GM21737 (cell line): ENCODE measurements around the gene SH3YL1.

Source experiments
- ATAC-seq: cut with Tn5 transposase; IDR thresholded peaks from one replicate; pipeline ENCODE4 v1.9.1; 2021; ENCODE audit warnings: mild to moderate bottlenecking, moderate library complexity; ENCODE audit not compliant: unreplicated experiment

Gene SH3YL1

GRCh38 chr2:282371-283263, 18.8 kb upstream of the SH3YL1 start:
- no peak for ATAC-seq

- ATAC-seq, result no peak
These were observed 17.5 kb upstream of the SH3YL1 start for GRCh38 chr2:281381-281780.

- no peak for ATAC-seq
These were observed 16.8 kb upstream of the SH3YL1 start for GRCh38 chr2:280650-281110.

- no peak for ATAC-seq
These were observed 16.3 kb upstream of the SH3YL1 start for GRCh38 chr2:279956-280649.

GRCh38 chr2:279366-279765, 15.5 kb upstream of the SH3YL1 start:
- no peak for ATAC-seq

GRCh38 chr2:278927-279320, 15.1 kb upstream of the SH3YL1 start:
- ATAC-seq, result no peak

GRCh38 chr2:278312-278926, 14.6 kb upstream of the SH3YL1 start:
- ATAC-seq, result no peak

GRCh38 chr2:275466-275865, 11.6 kb upstream of the SH3YL1 start:
- peak; percentile 91 for ATAC-seq

GRCh38 chr2:274503-274902, 10.7 kb upstream of the SH3YL1 start:
- ATAC-seq, result no peak

GRCh38 chr2:273333-273732, 9.5 kb upstream of the SH3YL1 start:
- ATAC-seq, result no peak

GRCh38 chr2:271917-272316, 8.1 kb upstream of the SH3YL1 start:
- no peak for ATAC-seq

GRCh38 chr2:270861-271260, 7.0 kb upstream of the SH3YL1 start:
- ATAC-seq, result no peak

- no peak for ATAC-seq
These were observed 5.7 kb upstream of the SH3YL1 start for GRCh38 chr2:269356-270030.

- no peak for ATAC-seq
These were observed 4.5 kb upstream of the SH3YL1 start for GRCh38 chr2:268323-268722.

GRCh38 chr2:264493-265468, 949 bp upstream of the SH3YL1 start, which contains the start of gene ACP1:
TSS of gene ACP1 (plus strand) at chr2:264947. CDS start at chr2:264965, 18 bp downstream.
- peak; percentile 90 for ATAC-seq

GRCh38 chr2:263022-263738, 652 bp downstream of the SH3YL1 start:
- ATAC-seq, result no peak

GRCh38 chr2:262117-262516, 1.7 kb downstream of the SH3YL1 start:
- no peak for ATAC-seq

GRCh38 chr2:260507-261161, 3.2 kb downstream of the SH3YL1 start:
- no peak for ATAC-seq
